Uterus (tissue), 4 donors: ENCODE data around the gene CDH4. TPM values are rescaled to one million over a fixed set of nuclear protein-coding genes. Genes with fewer than 3 reads are reported as not detected.

Experiments
- DNase-seq, 2 donors: peaks; one replicate each; pipeline ENCODE4 v3.0.0-alpha.2; 2019 to 2020
- H3K27ac ChIP-seq, 2 donors: fragments of 200-600 bp; sonication (generic); 1 replicate in 1 of 2; 2 replicates in 1 of 2; pipeline ENCODE4 v1.5.1; 2016 to 2018
- H3K27me3 ChIP-seq, 2 donors: fragments of 200-600 bp; sonication (generic); one replicate each; pipeline ENCODE4 v1.5.1; 2018 to 2019; ENCODE audit warnings: control low read depth in 1 of 2
- H3K36me3 ChIP-seq, 2 donors: fragments of 200-600 bp; sonication (generic); one replicate each; pipeline ENCODE4 v1.5.1; 2019; ENCODE audit warnings: control low read depth in 1 of 2
- H3K4me1 ChIP-seq, 2 donors: fragments of 200-600 bp; sonication (generic); one replicate each; pipeline ENCODE4 v1.5.1; 2018 to 2019; ENCODE audit warnings: control low read depth in 1 of 2
- H3K4me3 ChIP-seq, 2 donors: fragments of 200-600 bp; sonication (generic); 1 replicate in 1 of 2; 2 replicates in 1 of 2; pipeline ENCODE4 v1.5.1; 2018 to 2019; ENCODE audit warnings: mild to moderate bottlenecking in 1 of 2
- H3K9me3 ChIP-seq, 2 donors: fragments of 200-600 bp; sonication (generic); one replicate each; pipeline ENCODE4 v1.5.1; 2019; ENCODE audit warnings: control low read depth in 1 of 2
- POLR2A ChIP-seq, 2 donors: fragments of 450-650 bp; IDR thresholded peaks; one replicate each; pipeline ENCODE4 v1.6.1; 2016; ENCODE audit warnings: antibody characterized with exemption in 2 of 2, mild to moderate bottlenecking in 1 of 2, moderate library complexity in 1 of 2
- intact Hi-C: fragments of 100-400 bp; cut with DNase I; formaldehyde crosslinking; loops from one replicate; pipeline ENCODE4 v1.15.1; 2023; ENCODE audit warnings: low total_unique reads
- total RNA-seq, 4 donors: library from RNA; depleted of rRNA in 3 of 4; stranded (reverse); fragments of >200 nt in 3 of 4; gene quantifications; one replicate each; pipeline versions ENCODE4 v1.1.0 to v1.2.4, GENCODE V29; 2014 to 2023
- TF ChIP-seq, protein P1 (sequence below), 4 experiments: fragments of 200-600 bp in 2 of 4; fragments of 450-650 bp in 2 of 4; sonication (generic) in 2 of 4; IDR thresholded peaks; one replicate each; pipeline ENCODE4 v1.5.1; 2016 to 2019; ENCODE audit warnings: antibody characterized with exemption in 4 of 4, mild to moderate bottlenecking in 2 of 4, moderate library complexity in 1 of 4
- donor health status: DM: yes; HTN: yes; CAD: no.

CDH4 gene
- total RNA-seq, 4 donors from 2014 or later: under 0.01 to 0.55 TPM; not detected in 2

DNA sequence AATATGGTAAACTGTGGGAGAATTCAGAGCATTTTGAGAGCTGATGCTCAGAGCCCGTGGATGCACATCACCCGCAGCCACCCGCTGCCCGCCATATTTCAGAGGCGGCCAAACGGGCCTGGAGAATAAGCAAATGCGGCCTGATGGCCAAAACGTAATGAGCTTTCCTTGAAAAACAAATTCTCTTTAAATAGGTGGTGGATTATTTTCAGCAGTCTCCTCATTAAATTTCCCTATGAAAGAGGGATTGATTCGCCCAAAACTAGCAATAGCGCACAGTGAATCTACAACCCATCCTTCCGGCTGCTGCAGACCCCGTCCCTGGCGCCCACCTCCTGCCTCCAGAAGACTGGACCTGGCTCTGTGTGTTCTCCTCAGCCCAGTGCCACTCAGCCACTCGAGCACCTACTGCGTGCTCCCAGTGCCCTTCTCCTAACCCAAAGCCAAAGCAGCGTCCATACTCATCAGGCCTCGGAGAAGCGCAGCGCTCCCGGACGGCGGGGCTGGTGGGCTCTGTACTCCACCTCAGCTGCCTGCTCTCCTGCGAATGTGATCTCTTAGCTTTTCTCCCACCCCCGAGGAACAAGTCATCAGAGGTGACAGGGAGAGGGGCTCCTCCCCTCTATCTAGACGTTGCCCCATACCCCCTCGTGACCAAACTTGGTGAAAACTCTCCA lies 588.9 kb downstream of the CDH4 start:
- no peaks in the 10 kb centered on the region for H3K27me3 ChIP-seq
- H3K4me3 ChIP-seq: no peak overlapping the region
- H3K9me3 ChIP-seq: no peaks in the 10 kb centered on the region
- no peak for TF ChIP-seq POLR2A (IDR thresholded peaks at IDR 0.05)
- TF ChIP-seq, protein P1, sequence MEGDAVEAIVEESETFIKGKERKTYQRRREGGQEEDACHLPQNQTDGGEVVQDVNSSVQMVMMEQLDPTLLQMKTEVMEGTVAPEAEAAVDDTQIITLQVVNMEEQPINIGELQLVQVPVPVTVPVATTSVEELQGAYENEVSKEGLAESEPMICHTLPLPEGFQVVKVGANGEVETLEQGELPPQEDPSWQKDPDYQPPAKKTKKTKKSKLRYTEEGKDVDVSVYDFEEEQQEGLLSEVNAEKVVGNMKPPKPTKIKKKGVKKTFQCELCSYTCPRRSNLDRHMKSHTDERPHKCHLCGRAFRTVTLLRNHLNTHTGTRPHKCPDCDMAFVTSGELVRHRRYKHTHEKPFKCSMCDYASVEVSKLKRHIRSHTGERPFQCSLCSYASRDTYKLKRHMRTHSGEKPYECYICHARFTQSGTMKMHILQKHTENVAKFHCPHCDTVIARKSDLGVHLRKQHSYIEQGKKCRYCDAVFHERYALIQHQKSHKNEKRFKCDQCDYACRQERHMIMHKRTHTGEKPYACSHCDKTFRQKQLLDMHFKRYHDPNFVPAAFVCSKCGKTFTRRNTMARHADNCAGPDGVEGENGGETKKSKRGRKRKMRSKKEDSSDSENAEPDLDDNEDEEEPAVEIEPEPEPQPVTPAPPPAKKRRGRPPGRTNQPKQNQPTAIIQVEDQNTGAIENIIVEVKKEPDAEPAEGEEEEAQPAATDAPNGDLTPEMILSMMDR (IDR thresholded peaks at IDR 0.05): no peak
- intact Hi-C loops: no loop called here
- no peaks in the 10 kb centered on the region for H3K4me1 ChIP-seq
- no peaks in the 10 kb centered on the region for H3K36me3 ChIP-seq
- no peak overlapping the region for H3K27ac ChIP-seq
- DNase-seq: no peak

GRCh38 chr20:61841551-61841950 lies 589.5 kb downstream of the CDH4 start:
- Histone ChIP-seq H3K36me3 (no peaks in the 10 kb centered on the region), H3K27me3 (no peaks in the 10 kb centered on the region)
- DNase-seq: no peak

DNA sequence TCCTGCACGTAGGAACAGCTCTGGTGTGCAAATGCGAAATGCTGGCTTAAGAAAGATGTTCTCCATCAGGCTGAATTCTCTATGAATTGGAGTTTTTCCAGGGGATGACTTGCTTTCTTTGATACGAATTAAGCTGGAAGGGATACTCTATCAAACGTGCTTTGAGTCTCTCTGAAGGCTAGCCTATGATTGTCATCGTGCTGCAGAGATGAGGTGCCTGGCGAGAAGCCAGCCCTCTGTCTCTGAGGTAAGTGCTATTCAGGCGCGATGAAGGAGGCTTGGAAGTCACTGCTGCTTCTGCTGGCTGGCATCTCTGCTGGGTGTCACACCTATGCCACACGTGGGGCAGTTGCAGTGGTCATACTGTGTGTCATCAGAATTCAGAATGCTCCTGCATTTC lies 589.9 kb downstream of the CDH4 start:
- Histone ChIP-seq H3K36me3 (no peaks in the 10 kb centered on the region), H3K27me3 (no peaks in the 10 kb centered on the region), H3K4me1 (no peaks in the 10 kb centered on the region), H3K9me3 (no peaks in the 10 kb centered on the region), H3K4me3 (no peak overlapping the region), H3K27ac (no peak overlapping the region)
- no peak for DNase-seq
- intact Hi-C loops: no loop called here
- no peak for TF ChIP-seq POLR2A (IDR thresholded peaks at IDR 0.05)
- TF ChIP-seq, protein P1 (IDR thresholded peaks at IDR 0.05): no peak

More at GRCh38 chr20:61841551-61841950, 589.5 kb downstream of the CDH4 start:
- H3K27ac ChIP-seq: no peak overlapping the region
- intact Hi-C loops: no loop called here
- no peaks in the 10 kb centered on the region for H3K9me3 ChIP-seq
- H3K4me3 ChIP-seq: no peak overlapping the region
- TF ChIP-seq, protein P1 (IDR thresholded peaks at IDR 0.05): no peak
- no peak for TF ChIP-seq POLR2A (IDR thresholded peaks at IDR 0.05)
- H3K4me1 ChIP-seq: no peaks in the 10 kb centered on the region

DNA sequence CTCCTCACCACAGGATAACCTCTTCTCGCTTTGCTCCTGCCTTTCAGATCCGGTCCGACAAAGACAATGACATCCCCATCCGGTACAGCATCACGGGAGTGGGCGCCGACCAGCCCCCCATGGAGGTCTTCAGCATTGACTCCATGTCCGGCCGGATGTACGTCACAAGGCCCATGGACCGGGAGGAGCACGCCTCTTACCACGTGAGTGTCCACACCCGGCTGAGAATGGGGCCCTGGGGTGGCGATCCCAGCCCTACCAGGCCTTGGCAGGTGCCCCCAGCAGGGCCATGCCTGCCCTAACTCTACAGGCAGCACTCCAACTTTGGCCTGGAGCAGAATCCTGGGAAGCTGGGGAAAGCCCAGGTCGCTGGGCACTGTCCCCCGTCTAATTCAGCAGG lies 592.6 kb downstream of the CDH4 start:
- Histone ChIP-seq H3K9me3 (no peaks in the 10 kb centered on the region), H3K4me1 (no peaks in the 10 kb centered on the region), H3K36me3 (no peaks in the 10 kb centered on the region), H3K27ac (no peak overlapping the region), H3K27me3 (no peaks in the 10 kb centered on the region), H3K4me3 (no peak overlapping the region)
- no peak for TF ChIP-seq POLR2A (IDR thresholded peaks at IDR 0.05)
- TF ChIP-seq, protein P1 (IDR thresholded peaks at IDR 0.05): no peak
- DNase-seq: no peak
- intact Hi-C loops: no loop called here

GRCh38 chr20:61845233-61845671 lies 593.2 kb downstream of the CDH4 start:
- no peak for TF ChIP-seq POLR2A (IDR thresholded peaks at IDR 0.05)
- TF ChIP-seq, protein P1 (IDR thresholded peaks at IDR 0.05): no peak
- Histone ChIP-seq H3K4me1 (no peaks in the 10 kb centered on the region), H3K36me3 (no peaks in the 10 kb centered on the region), H3K9me3 (no peaks in the 10 kb centered on the region), H3K27ac (no peak overlapping the region), H3K27me3 (no peaks in the 10 kb centered on the region), H3K4me3 (no peak overlapping the region)
- no peak for DNase-seq
- intact Hi-C loops: no loop called here
